GM13977 (cell line): ENCODE measurements around the gene MRO.
"Not testable (repeated sequence)": the region's sequence is repeated elsewhere in the genome, so short reads cannot be mapped to it uniquely, and the experiment has no call there.

ENCODE experiments used
- DNase-seq: peaks from one replicate; pipeline ENCODE4 v3.0.0; 2012; ENCODE audit warnings: low spot score
- in situ Hi-C: fragments of 300-500 bp; cut with MboI; formaldehyde crosslinking; loops from one replicate; pipeline ENCODE4 v1.12.0; 2022; ENCODE audit warnings: low sequenced_read_pairs, low pct_unique_long_range_greater_than_20kb, mixed read lengths, inconsistent platforms; ENCODE audit not compliant: unreplicated experiment
- TF ChIP-seq, protein P1 (sequence below): IDR thresholded peaks from 2 replicates; pipeline ENCODE4 v1.5.1; 2012; ENCODE audit warnings: mild to moderate bottlenecking, control low read depth; ENCODE audit not compliant: insufficient read depth; ENCODE audit errors: extremely low read depth, missing control alignments

The MRO gene

DNA sequence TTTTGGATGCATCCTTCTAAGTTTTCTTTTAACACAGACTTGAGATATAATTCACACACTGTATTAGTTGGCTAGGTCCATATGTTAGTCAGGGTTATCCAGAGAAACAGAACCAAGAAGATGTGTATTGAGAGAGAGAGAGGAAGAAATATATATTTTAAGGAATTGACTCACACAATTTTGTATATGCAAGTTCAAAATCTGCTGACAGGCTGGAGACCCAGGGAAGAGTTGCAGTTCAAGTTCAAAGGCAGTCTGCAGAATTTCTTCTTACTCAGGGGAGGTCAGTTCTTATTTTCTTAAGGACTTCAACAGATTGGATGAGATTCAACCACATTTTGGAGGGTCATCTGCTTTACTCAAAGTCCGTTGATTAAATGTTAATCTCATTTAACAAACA is 23.0 kb upstream of the MRO start:
- in situ Hi-C loops = loop anchor here (25.0 kb wide), 1 partner anchor 194 kb away; the partner anchor contains the start of gene SMAD4
- TF ChIP-seq, protein P1, sequence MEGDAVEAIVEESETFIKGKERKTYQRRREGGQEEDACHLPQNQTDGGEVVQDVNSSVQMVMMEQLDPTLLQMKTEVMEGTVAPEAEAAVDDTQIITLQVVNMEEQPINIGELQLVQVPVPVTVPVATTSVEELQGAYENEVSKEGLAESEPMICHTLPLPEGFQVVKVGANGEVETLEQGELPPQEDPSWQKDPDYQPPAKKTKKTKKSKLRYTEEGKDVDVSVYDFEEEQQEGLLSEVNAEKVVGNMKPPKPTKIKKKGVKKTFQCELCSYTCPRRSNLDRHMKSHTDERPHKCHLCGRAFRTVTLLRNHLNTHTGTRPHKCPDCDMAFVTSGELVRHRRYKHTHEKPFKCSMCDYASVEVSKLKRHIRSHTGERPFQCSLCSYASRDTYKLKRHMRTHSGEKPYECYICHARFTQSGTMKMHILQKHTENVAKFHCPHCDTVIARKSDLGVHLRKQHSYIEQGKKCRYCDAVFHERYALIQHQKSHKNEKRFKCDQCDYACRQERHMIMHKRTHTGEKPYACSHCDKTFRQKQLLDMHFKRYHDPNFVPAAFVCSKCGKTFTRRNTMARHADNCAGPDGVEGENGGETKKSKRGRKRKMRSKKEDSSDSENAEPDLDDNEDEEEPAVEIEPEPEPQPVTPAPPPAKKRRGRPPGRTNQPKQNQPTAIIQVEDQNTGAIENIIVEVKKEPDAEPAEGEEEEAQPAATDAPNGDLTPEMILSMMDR = no peak
- no peak for DNase-seq

DNA sequence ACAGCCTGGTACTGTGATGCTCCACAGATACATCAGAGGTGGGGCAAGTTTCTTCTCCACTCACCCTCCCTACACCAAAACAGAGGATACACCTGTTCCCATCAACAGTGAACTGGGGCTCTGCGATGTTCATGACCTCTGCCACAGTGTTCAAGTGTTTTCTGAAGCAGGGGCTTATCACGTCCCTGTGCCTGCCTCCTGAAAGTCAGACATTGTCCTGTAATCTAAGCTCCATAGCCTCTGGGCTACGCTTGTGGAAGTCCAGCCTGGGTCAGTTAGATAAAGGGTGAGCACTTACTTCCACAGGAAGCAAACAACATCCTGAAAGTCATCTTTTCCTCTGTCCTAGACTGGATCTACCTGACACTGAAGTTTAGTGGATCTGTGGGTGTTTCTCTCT is 20.2 kb upstream of the MRO start:
- no peak for DNase-seq
- TF ChIP-seq, protein P1 = no peak
- in situ Hi-C loops = loop anchor here (25.0 kb wide), 1 partner anchor 197 kb away; the partner anchor contains the start of gene SMAD4

DNA sequence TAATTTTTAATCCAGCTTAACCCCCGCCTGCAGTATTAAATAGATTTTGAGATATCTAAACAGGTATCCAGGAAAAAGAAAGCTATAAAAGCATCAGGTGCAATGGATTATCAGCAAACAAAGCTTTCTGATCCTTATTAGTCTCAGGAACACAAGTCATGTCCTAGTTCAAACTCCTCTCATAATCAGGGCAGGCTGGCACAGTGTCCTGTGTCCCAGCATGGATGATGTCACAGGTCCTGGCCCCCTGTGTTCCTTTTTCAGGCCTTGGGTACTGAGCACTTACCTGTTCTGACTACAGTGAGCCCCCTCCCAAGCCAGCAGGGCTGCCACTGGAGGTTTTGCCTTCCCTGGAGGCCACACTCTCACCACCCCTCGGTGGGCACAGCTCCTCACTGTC is 19.5 kb upstream of the MRO start:
- no peak for DNase-seq
- in situ Hi-C loops = loop anchor here (25.0 kb wide), 1 partner anchor 198 kb away; the partner anchor contains the start of gene SMAD4

DNA sequence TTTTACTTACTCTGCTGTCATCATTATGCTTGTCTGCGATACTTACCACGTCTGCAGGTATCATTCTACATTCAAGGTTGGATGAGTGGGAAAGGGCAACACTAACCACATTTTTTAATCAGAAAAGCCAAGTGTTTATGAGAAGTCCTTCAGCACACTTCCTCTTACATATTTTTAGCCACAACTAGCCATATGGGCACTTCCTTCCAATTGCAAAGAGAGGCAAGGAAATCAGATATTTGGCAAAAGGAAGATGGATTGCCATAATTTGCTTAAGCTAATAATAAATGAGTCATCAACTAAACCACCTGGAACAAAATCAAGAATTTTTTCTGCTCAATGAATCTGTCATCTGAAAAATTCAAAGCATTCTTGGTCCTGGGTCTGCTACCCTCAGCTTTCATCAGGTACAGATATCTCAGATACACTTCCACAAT is 16.7 kb upstream of the MRO start:
- in situ Hi-C loops = loop anchor here (25.0 kb wide), 1 partner anchor 201 kb away; the partner anchor contains the start of gene SMAD4
- TF ChIP-seq, protein P1 = no peak
- DNase-seq = no peak

More for the DNA sequence above, 19.5 kb upstream of the MRO start:
- TF ChIP-seq, protein P1 = no peak

DNA sequence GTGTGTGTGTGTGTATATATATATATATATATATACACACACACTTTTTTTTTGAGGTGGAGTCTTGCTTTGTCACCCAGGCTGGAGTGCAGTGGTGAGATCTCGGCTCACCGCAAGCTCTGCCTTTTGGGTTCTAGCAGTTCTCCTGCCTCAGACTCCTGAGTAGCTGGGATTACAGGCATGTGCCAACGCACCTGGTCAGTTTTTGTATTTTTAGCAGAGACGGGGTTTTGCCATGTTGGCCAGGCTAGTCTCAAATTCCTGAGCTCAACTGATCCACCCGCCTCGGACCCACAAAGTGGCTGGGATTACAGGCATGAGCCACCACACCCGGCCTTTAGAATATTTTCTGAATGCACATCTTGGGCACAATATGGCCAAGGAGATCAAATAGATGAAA is 13.7 kb upstream of the MRO start:
- not testable (repeated sequence) for DNase-seq
- in situ Hi-C loops = loop anchor here (25.0 kb wide), 1 partner anchor 204 kb away; the partner anchor contains the start of gene SMAD4

DNA sequence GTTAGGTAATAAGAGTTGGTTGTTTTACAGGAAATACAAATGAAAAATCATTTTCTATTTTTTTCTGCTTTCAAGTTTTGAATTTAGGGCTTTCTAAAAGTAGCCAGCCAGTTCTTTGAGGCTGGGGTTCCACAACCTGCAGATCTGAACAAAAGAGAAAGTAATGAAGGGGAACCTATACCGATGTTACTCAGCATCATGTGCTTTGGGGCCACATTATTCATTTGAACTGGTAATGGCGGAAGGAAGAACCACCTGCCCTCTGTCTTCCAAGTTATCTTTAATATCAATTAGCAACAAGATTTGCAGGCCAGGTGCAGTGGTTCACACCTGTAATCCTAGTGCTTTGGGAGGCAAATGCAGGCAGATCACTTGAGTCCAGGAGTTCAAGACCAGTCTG is 12.9 kb upstream of the MRO start:
- TF ChIP-seq, protein P1 = no peak
- peak; percentile 49 for DNase-seq
- in situ Hi-C loops = loop anchor here (25.0 kb wide), 1 partner anchor 205 kb away; the partner anchor contains the start of gene SMAD4

DNA sequence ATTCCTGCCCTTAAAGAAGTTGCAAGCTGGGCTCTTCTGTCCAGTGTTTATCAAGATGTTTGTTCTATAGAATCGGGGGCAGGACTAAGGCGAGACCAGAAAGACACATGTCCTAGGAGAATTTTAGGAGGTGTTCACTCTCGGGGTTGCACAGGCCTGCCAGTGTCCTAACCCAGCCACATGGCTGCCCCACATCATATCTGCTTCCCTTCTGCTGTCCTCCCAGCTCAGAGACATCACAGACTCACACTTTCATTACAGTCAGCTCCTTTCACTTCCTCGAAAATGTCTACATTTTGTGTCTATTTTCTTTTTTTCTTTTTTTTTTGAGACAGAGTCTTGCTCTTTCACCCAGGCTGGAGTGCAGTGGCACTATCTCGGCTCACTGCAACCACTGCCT is 10.7 kb upstream of the MRO start:
- DNase-seq = peak; percentile 27
- in situ Hi-C loops = loop anchor here (25.0 kb wide), 1 partner anchor 207 kb away; the partner anchor contains the start of gene SMAD4
- TF ChIP-seq, protein P1 = no peak
